Neuron (in vitro differentiated cells): ENCODE results near the gene RNF149.
"Not testable (repeated sequence)": the region's sequence is repeated elsewhere in the genome, so short reads cannot be mapped to it uniquely, and the experiment has no call there.

Source experiments
- H2AFZ ChIP-seq: one replicate; pipeline ENCODE4 v1.6.1; 2013; ENCODE audit warnings: low read depth, mild to moderate bottlenecking, inconsistent platforms, low read length, moderate library complexity
- H3K27me3 ChIP-seq: one replicate; pipeline ENCODE4 v1.6.1; 2013; ENCODE audit warnings: low read length; ENCODE audit not compliant: insufficient read depth
- H3K36me3 ChIP-seq: one replicate; pipeline ENCODE4 v1.6.1; 2013; ENCODE audit warnings: low read length; ENCODE audit not compliant: insufficient read depth
- H3K4me1 ChIP-seq: one replicate; pipeline ENCODE4 v1.6.1; 2013; ENCODE audit warnings: low read length; ENCODE audit not compliant: insufficient read depth
- H3K4me3 ChIP-seq: 2 replicates; pipeline ENCODE4 v1.5.1; 2013; ENCODE audit warnings: mild to moderate bottlenecking, low read length, moderate library complexity
- H3K9me3 ChIP-seq: one replicate; pipeline ENCODE4 v1.6.1; 2013; ENCODE audit warnings: low read length

RNF149 gene

GRCh38 chr2:101308432-101309210 lies at the start of gene RNF149:
RNF149 (minus strand) TSS chr2:101308701; CDS start chr2:101308588, 113 bp downstream.
- Histone ChIP-seq H3K4me3 (peak within 1 kb of the TSS; percentile 58), H3K4me1 (peaks cover 9% of the 10 kb centered on the region), H3K27me3 (peaks cover 6% of the 10 kb centered on the region), H3K36me3 (no peaks in the 10 kb centered on the region), H2AFZ (peak within 1 kb of the TSS; percentile 97), H3K9me3 (no peaks in the 10 kb centered on the region)

DNA sequence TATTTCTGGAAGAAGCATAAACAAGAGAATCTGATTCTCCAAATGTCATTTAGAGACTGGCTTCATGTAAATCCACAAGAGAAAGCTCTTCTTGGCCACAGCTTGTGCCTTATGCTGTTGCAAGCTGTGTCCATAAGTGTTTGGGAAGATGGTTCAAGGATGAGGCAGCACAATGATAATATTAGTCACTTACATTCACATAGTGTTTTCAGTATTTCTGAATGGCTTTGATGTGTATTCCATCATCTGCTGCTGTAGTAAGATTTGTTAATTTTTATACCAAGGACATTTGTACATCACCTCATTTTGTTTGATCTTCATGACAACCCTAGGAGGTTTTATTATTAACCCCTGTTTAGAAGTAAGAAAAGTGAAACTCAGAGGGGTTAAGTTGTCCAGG lies 48.9 kb upstream of the RNF149 start:
- Histone ChIP-seq H2AFZ (no peak overlapping the region), H3K4me3 (no peak overlapping the region), H3K27me3 (peaks cover 2% of the 10 kb centered on the region), H3K9me3 (no peaks in the 10 kb centered on the region), H3K36me3 (no peaks in the 10 kb centered on the region), H3K4me1 (no peaks in the 10 kb centered on the region)

DNA sequence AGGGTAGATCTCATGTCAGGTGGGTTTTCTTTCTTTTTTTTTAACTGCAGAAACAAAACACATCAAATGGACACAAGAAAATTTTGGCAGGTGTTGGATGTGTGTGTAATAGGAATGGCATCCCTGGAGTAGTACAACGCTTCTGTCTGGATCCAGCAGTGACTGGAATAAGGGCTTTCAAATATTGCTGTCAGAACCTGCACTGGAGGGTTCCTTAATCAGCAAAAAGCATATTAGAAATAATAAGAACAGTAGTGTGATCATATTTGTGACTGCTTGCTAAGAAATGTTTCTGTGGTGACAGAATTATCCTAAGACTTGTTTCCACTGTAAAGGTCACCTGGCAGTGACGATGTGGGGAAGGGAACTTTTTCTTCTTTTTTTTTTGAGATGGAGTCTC lies 48.0 kb upstream of the RNF149 start:
- no peaks in the 10 kb centered on the region for H3K36me3 ChIP-seq
- no peaks in the 10 kb centered on the region for H3K4me1 ChIP-seq
- H3K4me3 ChIP-seq = no peak overlapping the region
- H2AFZ ChIP-seq = no peak overlapping the region
- H3K27me3 ChIP-seq = peaks cover 2% of the 10 kb centered on the region
- H3K9me3 ChIP-seq = no peaks in the 10 kb centered on the region

DNA sequence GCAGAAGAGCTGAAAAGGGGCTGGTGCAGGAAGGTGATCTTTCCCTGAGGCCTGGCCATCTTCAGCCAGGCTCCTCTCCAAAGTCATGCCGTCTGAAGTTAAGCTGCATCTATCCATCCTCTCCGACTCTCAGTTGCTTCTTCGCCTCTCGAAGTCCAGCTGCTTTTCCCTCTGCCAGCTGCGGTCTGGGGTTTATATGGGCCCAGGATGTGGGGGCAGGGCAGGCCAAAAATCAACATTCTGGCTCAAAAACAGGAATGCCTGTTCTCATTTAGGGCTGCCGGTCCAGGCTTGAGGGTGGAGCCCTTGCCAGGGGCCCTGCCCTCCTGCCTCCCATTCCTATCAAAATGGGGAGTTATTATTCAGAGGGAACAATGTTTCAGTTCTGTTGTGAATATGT lies 47.6 kb upstream of the RNF149 start:
- H2AFZ ChIP-seq = no peak overlapping the region
- H3K27me3 ChIP-seq = no peaks in the 10 kb centered on the region
- no peak overlapping the region for H3K4me3 ChIP-seq
- no peaks in the 10 kb centered on the region for H3K36me3 ChIP-seq
- no peaks in the 10 kb centered on the region for H3K9me3 ChIP-seq
- no peaks in the 10 kb centered on the region for H3K4me1 ChIP-seq

GRCh38 chr2:101355401-101356054 lies 47.0 kb upstream of the RNF149 start:
- Histone ChIP-seq H3K4me1 (no peaks in the 10 kb centered on the region), H3K4me3 (no peak overlapping the region), H3K27me3 (no peaks in the 10 kb centered on the region), H3K36me3 (no peaks in the 10 kb centered on the region), H3K9me3 (no peaks in the 10 kb centered on the region), H2AFZ (no peak overlapping the region)

DNA sequence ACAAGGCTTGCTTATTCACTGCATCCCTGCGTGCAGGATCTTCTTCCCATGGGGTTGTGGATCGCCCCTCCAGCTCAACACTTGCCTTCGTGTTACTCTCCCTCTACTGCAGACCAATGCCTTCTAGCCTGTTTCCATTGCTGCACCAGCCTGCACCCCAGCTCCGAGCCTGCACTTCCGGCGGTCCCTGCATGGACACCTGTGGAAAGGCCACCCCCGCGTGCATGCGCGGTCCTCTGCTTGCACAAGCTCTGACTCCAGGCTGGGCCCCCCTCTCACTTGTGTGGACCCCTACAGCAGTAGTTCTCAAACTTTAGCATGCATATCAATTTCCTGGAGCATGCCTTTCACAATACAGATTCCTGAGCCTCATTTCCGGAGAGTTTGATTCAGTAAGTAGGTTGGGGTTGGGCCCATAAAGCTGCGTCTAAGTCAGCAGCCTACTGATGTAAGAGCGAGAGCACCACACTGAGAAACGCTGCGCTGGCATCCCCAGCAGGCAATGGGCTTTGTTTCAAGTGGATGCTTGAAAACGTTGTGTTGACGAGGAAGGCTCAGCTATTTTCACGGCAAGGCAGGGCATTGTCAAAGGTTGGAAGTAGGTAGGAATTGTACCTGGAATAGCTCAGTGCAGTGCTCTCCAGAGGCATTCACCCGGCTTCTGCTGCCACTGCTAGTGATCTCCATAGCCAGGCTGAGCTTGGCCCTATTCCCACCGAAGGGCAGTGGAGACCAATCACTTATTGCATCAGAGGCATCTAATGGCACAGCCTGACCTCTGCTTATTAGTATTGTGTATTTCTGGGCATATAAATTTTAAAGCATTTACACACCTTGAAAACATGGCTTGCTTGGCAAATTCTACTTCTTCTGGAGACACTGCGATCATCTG lies 46.2 kb upstream of the RNF149 start:
- no peak overlapping the region for H3K4me3 ChIP-seq
- no peaks in the 10 kb centered on the region for H3K27me3 ChIP-seq
- H3K4me1 ChIP-seq = no peaks in the 10 kb centered on the region
- no peak overlapping the region for H2AFZ ChIP-seq
- H3K36me3 ChIP-seq = no peaks in the 10 kb centered on the region
- no peaks in the 10 kb centered on the region for H3K9me3 ChIP-seq

- H3K9me3 ChIP-seq, H2AFZ ChIP-seq, H3K27me3 ChIP-seq, H3K36me3 ChIP-seq, H3K4me3 ChIP-seq, H3K4me1 ChIP-seq: not testable (repeated sequence)
These were observed 44.1 kb upstream of the RNF149 start for GRCh38 chr2:101352631-101353030.

- Histone ChIP-seq H2AFZ (no peak overlapping the region), H3K36me3 (no peaks in the 10 kb centered on the region), H3K27me3 (no peaks in the 10 kb centered on the region), H3K4me1 (no peaks in the 10 kb centered on the region), H3K4me3 (no peak overlapping the region), H3K9me3 (no peaks in the 10 kb centered on the region)
These were observed 42.7 kb upstream of the RNF149 start for GRCh38 chr2:101351207-101351606.

- Histone ChIP-seq H3K4me1 (no peaks in the 10 kb centered on the region), H3K9me3 (no peaks in the 10 kb centered on the region), H3K27me3 (no peaks in the 10 kb centered on the region), H3K36me3 (no peaks in the 10 kb centered on the region), H3K4me3 (no peak overlapping the region), H2AFZ (no peak overlapping the region)
These were observed 41.6 kb upstream of the RNF149 start for GRCh38 chr2:101349893-101350662.

GRCh38 chr2:101348883-101349282 lies 40.4 kb upstream of the RNF149 start:
- Histone ChIP-seq H3K4me3 (no peak overlapping the region), H3K27me3 (no peaks in the 10 kb centered on the region), H3K36me3 (no peaks in the 10 kb centered on the region), H3K4me1 (no peaks in the 10 kb centered on the region), H3K9me3 (no peaks in the 10 kb centered on the region), H2AFZ (no peak overlapping the region)

- Histone ChIP-seq H2AFZ (no peak overlapping the region), H3K36me3 (no peaks in the 10 kb centered on the region), H3K9me3 (no peaks in the 10 kb centered on the region), H3K4me1 (no peaks in the 10 kb centered on the region), H3K4me3 (no peak overlapping the region), H3K27me3 (no peaks in the 10 kb centered on the region)
These were observed 38.4 kb upstream of the RNF149 start for GRCh38 chr2:101346909-101347308.

- Histone ChIP-seq H3K27me3 (no peaks in the 10 kb centered on the region), H3K9me3 (no peaks in the 10 kb centered on the region), H3K4me3 (no peak overlapping the region), H3K4me1 (no peaks in the 10 kb centered on the region), H3K36me3 (no peaks in the 10 kb centered on the region), H2AFZ (no peak overlapping the region)
These were observed 35.6 kb upstream of the RNF149 start for GRCh38 chr2:101344137-101344536.
